HepG2 (cell line): ENCODE data around the gene CBX2. TPM values are rescaled to one million over a fixed set of nuclear protein-coding genes. Genes with fewer than 3 reads are reported as not detected.
A peak's percentile ranks its signal among the peaks of the same experiment; 100 is the strongest.

Experiments
- HOXA3 ChIP-seq: sonication (generic); formaldehyde crosslinking; IDR thresholded peaks from 2 replicates; pipeline ENCODE4 v1.5.0; 2020; ENCODE audit warnings: missing genetic modification reagents
- MED8 ChIP-seq: sonication (generic); formaldehyde crosslinking; IDR thresholded peaks from 2 replicates; pipeline ENCODE4 v1.8.1; 2023; ENCODE audit warnings: mild to moderate bottlenecking, missing genetic modification reagents; ENCODE audit not compliant: insufficient replicate concordance
- REL ChIP-seq: sonication (generic); formaldehyde crosslinking; conservative IDR thresholded peaks from 2 replicates; pipeline ENCODE4 v1.8.0; 2022; ENCODE audit warnings: mild to moderate bottlenecking, missing genetic modification reagents, moderate library complexity
- TFE3 ChIP-seq: IDR thresholded peaks from 2 replicates; pipeline ENCODE4 v1.6.1; 2016
- YEATS4 ChIP-seq: sonication (generic); formaldehyde crosslinking; IDR thresholded peaks from 2 replicates; pipeline ENCODE4 v1.4.0; 2020; ENCODE audit warnings: missing genetic modification reagents, borderline replicate concordance
- ZBTB46 ChIP-seq: sonication (generic); formaldehyde crosslinking; IDR thresholded peaks from 2 replicates; pipeline ENCODE4 v1.4.0; 2020; ENCODE audit warnings: mild to moderate bottlenecking, missing genetic modification reagents, borderline replicate concordance
- ZNF101 ChIP-seq: sonication (generic); formaldehyde crosslinking; IDR thresholded peaks from 2 replicates; pipeline ENCODE4 v1.4.0; 2020; ENCODE audit warnings: mild to moderate bottlenecking, low read depth, missing genetic modification reagents, borderline replicate concordance
- ZNF143 ChIP-seq: sonication (generic); formaldehyde crosslinking; IDR thresholded peaks from 2 replicates; pipeline ENCODE4 v1.4.0; 2020; ENCODE audit warnings: missing genetic modification reagents
- ZNF20 ChIP-seq: sonication (generic); formaldehyde crosslinking; IDR thresholded peaks from 2 replicates; pipeline ENCODE4 v1.4.0; 2020; ENCODE audit warnings: mild to moderate bottlenecking, moderate library complexity, missing genetic modification reagents
- ZNF44 ChIP-seq: sonication (generic); formaldehyde crosslinking; IDR thresholded peaks from 2 replicates; pipeline ENCODE4 v1.5.1; 2020; ENCODE audit warnings: mild to moderate bottlenecking, missing genetic modification reagents
- ZNF646 ChIP-seq: sonication (generic); formaldehyde crosslinking; IDR thresholded peaks from 2 replicates; pipeline ENCODE4 v1.9.0; 2021; ENCODE audit warnings: mild to moderate bottlenecking, missing genetic modification reagents
- polyA plus RNA-seq, 8 experiments: library from polyadenylated mRNA; depleted of rRNA in 3 of 8; stranded (reverse) in 7 of 8; unstranded in 1 of 8; fragments of >200 nt; fragmentation: Illumina TruSeq in 4 of 8; extraction: Trizol in 4 of 8; gene quantifications; 2 replicates each; pipeline versions ENCODE4 v1.2.1 to v1.2.3, GENCODE V29; 2011 to 2016; ENCODE audit warnings: low read depth in 4 of 8, missing spikeins in 1 of 8, mixed read lengths in 1 of 8; ENCODE audit not compliant: insufficient read depth in 1 of 8
- total RNA-seq, 5 experiments: library from RNA; depleted of rRNA; stranded (reverse); fragments of >200 nt; fragmentation: Illumina TruSeq; extraction: Trizol; gene quantifications; 2 replicates each; pipeline ENCODE4 v1.2.3, GENCODE V29; 2016; ENCODE audit warnings: low read depth in 1 of 5
- TF ChIP-seq, protein P1 (sequence below): IDR thresholded peaks from 2 replicates; pipeline ENCODE4 v1.6.1; 2012; ENCODE audit warnings: inconsistent platforms
- TF ChIP-seq, protein P2 (sequence below): sonication (generic); formaldehyde crosslinking; conservative IDR thresholded peaks from 2 replicates; pipeline ENCODE4 v1.4.0; 2020; ENCODE audit warnings: missing genetic modification reagents
- TF ChIP-seq, protein P3 (sequence below): sonication (generic); formaldehyde crosslinking; IDR thresholded peaks from 2 replicates; pipeline ENCODE4 v1.5.0; 2020; ENCODE audit warnings: mild to moderate bottlenecking, missing genetic modification reagents, borderline replicate concordance

The CBX2 gene
- total and polyA plus RNA-seq, 2 of the 13 experiments (the other 11 are each of a cell fraction or from before 2014, with no cell fraction given) = 14.5 to 31.1 TPM

DNA sequence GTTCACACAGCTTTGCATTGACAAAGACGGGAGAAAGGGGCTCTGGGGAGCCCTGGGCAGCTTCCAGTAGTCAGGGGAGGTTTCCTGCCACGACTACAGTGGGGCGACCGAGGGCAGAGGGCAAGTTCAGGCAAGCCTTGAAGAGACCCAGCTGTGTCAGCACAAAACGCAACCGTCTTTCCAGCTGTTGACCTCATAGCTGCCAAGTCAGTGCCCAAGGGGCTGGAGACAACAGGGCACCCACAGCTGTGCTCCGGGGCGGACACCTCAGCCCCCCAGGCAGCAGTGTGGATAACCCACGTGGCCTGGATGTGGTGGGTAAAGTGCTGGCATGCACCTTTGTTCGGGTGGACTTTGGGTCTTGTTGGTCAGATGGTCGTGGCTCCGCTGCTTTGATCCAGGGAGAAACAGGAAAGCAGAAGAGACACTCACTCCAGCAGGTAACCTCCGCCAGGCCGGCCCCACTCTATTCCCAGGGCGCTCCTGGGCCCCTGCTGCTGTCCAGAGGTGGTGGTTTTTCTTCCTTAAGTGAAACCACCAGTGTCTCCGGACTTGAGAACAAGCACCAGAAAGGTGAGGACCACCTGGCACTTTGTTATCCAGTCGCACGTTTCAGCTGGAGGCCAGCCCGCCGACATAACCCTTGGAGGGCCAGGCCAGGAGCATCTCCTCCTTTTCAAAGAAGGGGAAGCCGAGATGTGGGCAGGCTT is 17.6 kb upstream of the CBX2 start (continued):
- TF ChIP-seq ZNF646 (CRISPR knock-in tag) (peak; percentile 72; the same call in 1 of the 2 replicates), MED8 (no peak), ZNF101 (CRISPR knock-in tag) (no peak), ZNF143 (CRISPR knock-in tag) (peak; percentile 60), TFE3 (CRISPR knock-in tag) (peak; percentile 98), ZNF20 (CRISPR knock-in tag) (no peak; the same call in 1 of the 2 replicates), HOXA3 (peak; percentile 88; the same call in 1 of the 2 replicates), ZBTB46 (CRISPR knock-in tag) (no peak), REL (peak; percentile 92; the same call in 1 of the 2 replicates), YEATS4 (peak; percentile 97), ZNF44 (CRISPR knock-in tag) (no peak; the same call in 1 of the 2 replicates)
- TF ChIP-seq, protein P1, sequence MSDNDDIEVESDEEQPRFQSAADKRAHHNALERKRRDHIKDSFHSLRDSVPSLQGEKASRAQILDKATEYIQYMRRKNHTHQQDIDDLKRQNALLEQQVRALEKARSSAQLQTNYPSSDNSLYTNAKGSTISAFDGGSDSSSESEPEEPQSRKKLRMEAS = peak; percentile 100
- TF ChIP-seq, protein P2, sequence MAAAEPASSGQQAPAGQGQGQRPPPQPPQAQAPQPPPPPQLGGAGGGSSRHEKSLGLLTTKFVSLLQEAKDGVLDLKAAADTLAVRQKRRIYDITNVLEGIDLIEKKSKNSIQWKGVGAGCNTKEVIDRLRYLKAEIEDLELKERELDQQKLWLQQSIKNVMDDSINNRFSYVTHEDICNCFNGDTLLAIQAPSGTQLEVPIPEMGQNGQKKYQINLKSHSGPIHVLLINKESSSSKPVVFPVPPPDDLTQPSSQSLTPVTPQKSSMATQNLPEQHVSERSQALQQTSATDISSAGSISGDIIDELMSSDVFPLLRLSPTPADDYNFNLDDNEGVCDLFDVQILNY (CRISPR knock-in tag) = no peak
- TF ChIP-seq, protein P3, sequence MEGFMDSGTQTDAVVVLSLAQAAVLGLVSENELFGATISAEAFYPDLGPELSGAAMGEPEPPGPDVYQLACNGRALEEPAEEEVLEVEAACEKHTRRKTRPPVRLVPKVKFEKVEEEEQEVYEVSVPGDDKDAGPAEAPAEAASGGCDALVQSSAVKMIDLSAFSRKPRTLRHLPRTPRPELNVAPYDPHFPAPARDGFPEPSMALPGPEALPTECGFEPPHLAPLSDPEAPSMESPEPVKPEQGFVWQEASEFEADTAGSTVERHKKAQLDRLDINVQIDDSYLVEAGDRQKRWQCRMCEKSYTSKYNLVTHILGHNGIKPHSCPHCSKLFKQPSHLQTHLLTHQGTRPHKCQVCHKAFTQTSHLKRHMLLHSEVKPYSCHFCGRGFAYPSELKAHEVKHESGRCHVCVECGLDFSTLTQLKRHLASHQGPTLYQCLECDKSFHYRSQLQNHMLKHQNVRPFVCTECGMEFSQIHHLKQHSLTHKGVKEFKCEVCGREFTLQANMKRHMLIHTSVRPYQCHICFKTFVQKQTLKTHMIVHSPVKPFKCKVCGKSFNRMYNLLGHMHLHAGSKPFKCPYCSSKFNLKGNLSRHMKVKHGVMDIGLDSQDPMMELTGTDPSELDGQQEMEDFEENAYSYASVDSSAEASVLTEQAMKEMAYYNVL (CRISPR knock-in tag) = peak; percentile 90; the same call in 1 of the 2 replicates
